ENCODE measurements around the gene KDM5D. TPM values are rescaled to one million over a fixed set of nuclear protein-coding genes. Genes with fewer than 3 reads are reported as not detected.

Gene KDM5D
- total RNA-seq, 3 donors from 2014 or later (not counting 1 experiment from before 2014, with no cell fraction given): 97.1 to 132 TPM; not detected in 1

DNA sequence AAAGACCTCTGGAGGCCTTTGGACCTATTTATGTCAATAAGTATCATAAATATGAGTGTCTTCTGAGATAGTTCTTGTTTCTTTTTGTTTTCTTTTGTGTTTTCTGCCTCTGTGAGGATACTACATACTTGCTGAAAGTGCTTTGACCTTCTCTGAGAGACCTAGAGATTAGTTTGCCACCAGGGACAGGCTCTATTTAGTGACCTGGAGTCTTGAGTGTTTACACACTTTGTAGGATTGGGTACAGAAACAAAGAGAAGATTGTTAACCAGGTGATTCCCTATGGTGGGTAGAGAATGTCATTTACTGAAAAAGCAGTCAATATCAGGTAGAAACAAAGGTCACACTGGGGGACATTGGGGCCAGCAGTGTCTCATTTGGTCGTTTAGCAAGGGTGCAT, 63.7 kb downstream of the KDM5D start:
- Mint-ChIP-seq H3K4me1 (no peaks in the 10 kb centered on the region), H3K4me3 (no peak overlapping the region), H3K36me3 (no peaks in the 10 kb centered on the region), H3K27ac (no peak overlapping the region), H3K9me3 (peaks cover 0 to 4% of the 10 kb centered on the region in 2 donors), H3K27me3 (ENCODE audit: low read depth in 2 of 2) (no peaks in the 10 kb centered on the region)
- H3K4me3 ChIP-seq (ENCODE audit: low read length): no peak overlapping the region
- no peak for ATAC-seq
- DNase-seq: no peak
- no peaks in the 10 kb centered on the region for H3K36me3 ChIP-seq (ENCODE audit: control insufficient read depth, insufficient read depth, low read length)
- no peaks in the 10 kb centered on the region for H3K4me1 ChIP-seq (ENCODE audit: control insufficient read depth, insufficient read depth, low read length)
- H3K27me3 ChIP-seq (ENCODE audit: control insufficient read depth, insufficient read depth, low read length): no peaks in the 10 kb centered on the region
- H3K9me3 ChIP-seq (ENCODE audit: control insufficient read depth, insufficient read depth, low read length): no peaks in the 10 kb centered on the region
- WGBS (ENCODE audit: insufficient coverage): 0% methylated on average over 1 of the region's 1 CpG
- no peak overlapping the region for H3K27ac ChIP-seq (ENCODE audit: low read length)
- intact Hi-C loops (cut with micrococcal nuclease): no loop called here
- no peak for TF ChIP-seq CTCF (IDR thresholded peaks at IDR 0.05)

Measured in natural killer cell (primary cell).